Right atrium auricular region (tissue), 2 donors: ENCODE results near the gene CREB3L2. TPM values are rescaled to one million over a fixed set of nuclear protein-coding genes. Genes with fewer than 3 reads are reported as not detected.

ENCODE experiments used
- DNase-seq: peaks from one replicate; pipeline ENCODE4 v3.0.0-alpha.2; 2019; ENCODE audit warnings: low spot score
- H3K27ac ChIP-seq, 2 donors: fragments of 200-600 bp; sonication (generic); 1 replicate in 1 of 2; 2 replicates in 1 of 2; pipeline ENCODE4 v1.5.1; 2016 to 2019
- H3K27me3 ChIP-seq, 2 donors: fragments of 200-600 bp; sonication (generic); one replicate each; pipeline versions ENCODE4 v1.5.1 to v1.6.0; 2017 to 2019
- H3K36me3 ChIP-seq: fragments of 200-600 bp; sonication (generic); one replicate; pipeline ENCODE4 v1.5.1; 2016
- H3K4me1 ChIP-seq, 2 donors: fragments of 200-600 bp; sonication (generic); one replicate each; pipeline versions ENCODE4 v1.5.1 to v1.6.0; 2017 to 2019
- H3K4me3 ChIP-seq, 2 donors: fragments of 200-600 bp; sonication (generic); 1 replicate in 1 of 2; 2 replicates in 1 of 2; pipeline ENCODE4 v1.5.1; 2017 to 2019; ENCODE audit warnings: mild to moderate bottlenecking in 1 of 2, moderate library complexity in 1 of 2
- H3K9me3 ChIP-seq, 2 donors: fragments of 200-600 bp; sonication (generic); one replicate each; pipeline ENCODE4 v1.5.1; 2019
- CTCF ChIP-seq, 2 donors: fragments of 200-600 bp; sonication (generic); IDR thresholded peaks; one replicate each; pipeline ENCODE4 v1.5.1; 2019; ENCODE audit warnings: antibody characterized with exemption in 2 of 2
- total RNA-seq, 2 donors: library from RNA; depleted of rRNA; stranded (reverse); fragments of >200 nt; gene quantifications; one replicate each; pipeline ENCODE4 v1.1.0, GENCODE V29; 2016

The CREB3L2 gene
- total RNA-seq, 2 donors from 2014 or later: 25.6 to 39.6 TPM

- DNase-seq: no peak
- Histone ChIP-seq H3K27me3 (no peaks in the 10 kb centered on the region), H3K4me3 (no peak overlapping the region), H3K9me3 (peaks cover 0 to 12% of the 10 kb centered on the region in 2 donors), H3K27ac (peak overlapping the region in 1 of 2 donors; percentile 81), H3K4me1 (peaks cover 0 to 14% of the 10 kb centered on the region in 2 donors), H3K36me3 (peaks cover 17% of the 10 kb centered on the region)
- no peak for TF ChIP-seq CTCF (IDR thresholded peaks at IDR 0.05)
These were observed 132.6 kb downstream of the CREB3L2 start for GRCh38 chr7:137869260-137869659.

GRCh38 chr7:137867289-137867688 is 134.6 kb downstream of the CREB3L2 start:
- peaks cover 17% of the 10 kb centered on the region for H3K36me3 ChIP-seq
- TF ChIP-seq CTCF (IDR thresholded peaks at IDR 0.05): peak in 1 of 2 donors; percentile 6
- peaks cover 0 to 15% of the 10 kb centered on the region in 2 donors for H3K4me1 ChIP-seq
- peak overlapping the region; percentile 28 to 81 for H3K27ac ChIP-seq
- no peak overlapping the region for H3K4me3 ChIP-seq
- DNase-seq: no peak
- peaks cover 0 to 12% of the 10 kb centered on the region in 2 donors for H3K9me3 ChIP-seq
- no peaks in the 10 kb centered on the region for H3K27me3 ChIP-seq

GRCh38 chr7:137865764-137866163 is 136.1 kb downstream of the CREB3L2 start:
- Histone ChIP-seq H3K4me3 (no peak overlapping the region), H3K27me3 (no peaks in the 10 kb centered on the region), H3K36me3 (peaks cover 17% of the 10 kb centered on the region), H3K9me3 (peaks cover 0 to 12% of the 10 kb centered on the region in 2 donors), H3K4me1 (peaks cover 0 to 15% of the 10 kb centered on the region in 2 donors), H3K27ac (no peak overlapping the region)
- no peak for TF ChIP-seq CTCF (IDR thresholded peaks at IDR 0.05)
- DNase-seq: no peak

- no peak for DNase-seq
- Histone ChIP-seq H3K27me3 (no peaks in the 10 kb centered on the region), H3K27ac (peak overlapping the region; percentile 49), H3K4me1 (peaks cover 0 to 15% of the 10 kb centered on the region in 2 donors), H3K9me3 (peaks cover 0 to 9% of the 10 kb centered on the region in 2 donors), H3K36me3 (peaks cover 17% of the 10 kb centered on the region), H3K4me3 (no peak overlapping the region)
- TF ChIP-seq CTCF (IDR thresholded peaks at IDR 0.05): no peak
These were observed 138.9 kb downstream of the CREB3L2 start for GRCh38 chr7:137862964-137863363.

GRCh38 chr7:137862358-137862757 is 139.5 kb downstream of the CREB3L2 start:
- Histone ChIP-seq H3K9me3 (peaks cover 0 to 9% of the 10 kb centered on the region in 2 donors), H3K27me3 (no peaks in the 10 kb centered on the region), H3K27ac (peak overlapping the region; percentile 49), H3K36me3 (peaks cover 17% of the 10 kb centered on the region), H3K4me3 (no peak overlapping the region), H3K4me1 (peaks cover 0 to 15% of the 10 kb centered on the region in 2 donors)
- no peak for TF ChIP-seq CTCF (IDR thresholded peaks at IDR 0.05)
- DNase-seq: no peak

GRCh38 chr7:137860542-137860941 is 141.3 kb downstream of the CREB3L2 start:
- no peaks in the 10 kb centered on the region for H3K27me3 ChIP-seq
- no peak overlapping the region for H3K4me3 ChIP-seq
- DNase-seq: no peak
- H3K9me3 ChIP-seq: peaks cover 0 to under 1% of the 10 kb centered on the region in 2 donors
- H3K4me1 ChIP-seq: peaks cover 0 to 15% of the 10 kb centered on the region in 2 donors
- H3K27ac ChIP-seq: no peak overlapping the region
- no peak for TF ChIP-seq CTCF (IDR thresholded peaks at IDR 0.05)
- peaks cover 6% of the 10 kb centered on the region for H3K36me3 ChIP-seq
